Right atrium auricular region (tissue), 2 donors: ENCODE data around the gene RNF149. TPM values are rescaled to one million over a fixed set of nuclear protein-coding genes. Genes with fewer than 3 reads are reported as not detected.
A peak's percentile ranks its signal among the peaks of the same experiment; 100 is the strongest.

Experiments used
- DNase-seq: peaks from one replicate; pipeline ENCODE4 v3.0.0-alpha.2; 2019; ENCODE audit warnings: low spot score
- H3K27ac ChIP-seq, 2 donors: fragments of 200-600 bp; sonication (generic); 1 replicate in 1 of 2; 2 replicates in 1 of 2; pipeline ENCODE4 v1.5.1; 2016 to 2019
- H3K27me3 ChIP-seq, 2 donors: fragments of 200-600 bp; sonication (generic); one replicate each; pipeline versions ENCODE4 v1.5.1 to v1.6.0; 2017 to 2019
- H3K36me3 ChIP-seq: fragments of 200-600 bp; sonication (generic); one replicate; pipeline ENCODE4 v1.5.1; 2016
- H3K4me1 ChIP-seq, 2 donors: fragments of 200-600 bp; sonication (generic); one replicate each; pipeline versions ENCODE4 v1.5.1 to v1.6.0; 2017 to 2019
- H3K4me3 ChIP-seq, 2 donors: fragments of 200-600 bp; sonication (generic); 1 replicate in 1 of 2; 2 replicates in 1 of 2; pipeline ENCODE4 v1.5.1; 2017 to 2019; ENCODE audit warnings: mild to moderate bottlenecking in 1 of 2, moderate library complexity in 1 of 2
- H3K9me3 ChIP-seq, 2 donors: fragments of 200-600 bp; sonication (generic); one replicate each; pipeline ENCODE4 v1.5.1; 2019
- microRNA-seq, 2 donors: library from miRNA; unstranded; fragments of <30 nt; microRNA quantifications; one replicate each; pipeline ENCODE4, GENCODE V29; 2016 to 2017; ENCODE audit warnings: borderline number of aligned reads in 2 of 2, borderline replicate concordance in 1 of 2
- total RNA-seq, 2 donors: library from RNA; depleted of rRNA; stranded (reverse); fragments of >200 nt; gene quantifications; one replicate each; pipeline ENCODE4 v1.1.0, GENCODE V29; 2016
- TF ChIP-seq, protein P1 (sequence below), 2 donors: fragments of 200-600 bp; sonication (generic); IDR thresholded peaks; one replicate each; pipeline ENCODE4 v1.5.1; 2019; ENCODE audit warnings: antibody characterized with exemption in 2 of 2

Gene RNF149
- total RNA-seq, 2 donors from 2014 or later: 21.0 to 30.8 TPM

DNA sequence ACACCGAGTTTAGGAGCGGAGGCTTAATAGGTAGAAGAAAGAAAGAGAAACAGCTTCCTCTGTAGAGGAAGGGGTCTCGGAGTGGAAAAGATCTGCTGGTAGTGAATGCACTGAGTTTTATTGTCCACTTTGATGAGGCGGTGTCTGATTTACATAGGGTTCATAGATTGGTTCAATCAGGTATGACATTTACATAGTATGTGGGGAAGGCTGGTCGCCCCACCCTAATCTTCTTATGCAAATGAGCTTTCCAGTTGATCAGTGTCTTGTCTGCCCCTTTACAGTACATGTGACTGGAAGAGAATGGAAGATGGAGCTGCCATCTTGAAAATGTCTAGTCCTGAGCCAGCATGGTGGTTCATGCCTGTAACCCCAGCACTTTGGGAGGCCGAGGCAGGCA lies 75.7 kb downstream of the RNF149 start:
- H3K9me3 ChIP-seq: no peaks in the 10 kb centered on the region
- DNase-seq: no peak
- H3K27ac ChIP-seq: no peak overlapping the region
- TF ChIP-seq, protein P1, sequence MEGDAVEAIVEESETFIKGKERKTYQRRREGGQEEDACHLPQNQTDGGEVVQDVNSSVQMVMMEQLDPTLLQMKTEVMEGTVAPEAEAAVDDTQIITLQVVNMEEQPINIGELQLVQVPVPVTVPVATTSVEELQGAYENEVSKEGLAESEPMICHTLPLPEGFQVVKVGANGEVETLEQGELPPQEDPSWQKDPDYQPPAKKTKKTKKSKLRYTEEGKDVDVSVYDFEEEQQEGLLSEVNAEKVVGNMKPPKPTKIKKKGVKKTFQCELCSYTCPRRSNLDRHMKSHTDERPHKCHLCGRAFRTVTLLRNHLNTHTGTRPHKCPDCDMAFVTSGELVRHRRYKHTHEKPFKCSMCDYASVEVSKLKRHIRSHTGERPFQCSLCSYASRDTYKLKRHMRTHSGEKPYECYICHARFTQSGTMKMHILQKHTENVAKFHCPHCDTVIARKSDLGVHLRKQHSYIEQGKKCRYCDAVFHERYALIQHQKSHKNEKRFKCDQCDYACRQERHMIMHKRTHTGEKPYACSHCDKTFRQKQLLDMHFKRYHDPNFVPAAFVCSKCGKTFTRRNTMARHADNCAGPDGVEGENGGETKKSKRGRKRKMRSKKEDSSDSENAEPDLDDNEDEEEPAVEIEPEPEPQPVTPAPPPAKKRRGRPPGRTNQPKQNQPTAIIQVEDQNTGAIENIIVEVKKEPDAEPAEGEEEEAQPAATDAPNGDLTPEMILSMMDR (IDR thresholded peaks at IDR 0.05): no peak
- H3K36me3 ChIP-seq: no peaks in the 10 kb centered on the region
- no peak overlapping the region for H3K4me3 ChIP-seq
- no peaks in the 10 kb centered on the region for H3K27me3 ChIP-seq
- H3K4me1 ChIP-seq: peaks cover 0 to 8% of the 10 kb centered on the region in 2 donors

DNA sequence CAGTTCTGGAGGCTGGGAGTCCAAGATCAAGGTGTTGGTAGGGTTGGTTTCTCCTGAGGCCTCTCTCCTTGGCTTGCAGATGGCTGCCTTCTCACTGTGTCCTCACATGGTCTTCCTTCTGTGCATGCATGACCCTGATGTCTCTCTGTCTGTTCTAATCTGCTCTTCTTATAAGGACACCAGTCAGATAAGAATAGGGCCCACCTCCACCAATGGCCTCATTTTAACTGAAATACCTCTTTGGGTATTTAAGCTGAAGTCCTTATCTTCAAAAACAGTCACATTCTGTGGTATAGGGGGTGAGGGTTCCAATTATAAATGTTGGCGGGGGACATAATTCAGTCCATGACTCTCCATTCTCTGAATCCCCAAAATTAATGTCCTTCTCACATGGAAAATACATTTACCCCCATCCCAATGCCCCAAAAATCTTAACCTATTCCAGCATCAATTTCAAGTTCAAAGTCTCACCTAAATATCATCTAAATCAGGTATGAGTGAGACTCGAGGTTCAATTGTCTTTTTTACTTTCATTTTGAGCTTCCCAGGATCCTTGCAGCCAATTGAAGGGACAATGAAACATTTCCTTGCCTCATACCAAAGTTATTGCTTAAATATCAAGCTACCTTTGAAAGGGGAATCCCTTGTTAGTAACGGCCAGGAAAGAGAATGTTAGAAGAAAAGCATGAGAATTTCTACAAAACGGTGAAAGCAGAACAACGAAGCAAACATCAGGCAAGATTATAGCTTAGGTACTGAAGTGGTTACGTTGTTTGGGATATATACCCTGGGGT lies 76.4 kb downstream of the RNF149 start:
- no peaks in the 10 kb centered on the region for H3K36me3 ChIP-seq
- H3K27ac ChIP-seq: no peak overlapping the region
- no peak overlapping the region for H3K4me3 ChIP-seq
- TF ChIP-seq, protein P1 (IDR thresholded peaks at IDR 0.05): no peak
- no peaks in the 10 kb centered on the region for H3K27me3 ChIP-seq
- H3K4me1 ChIP-seq: peaks cover 0 to 8% of the 10 kb centered on the region in 2 donors
- no peaks in the 10 kb centered on the region for H3K9me3 ChIP-seq
- DNase-seq: no peak

GRCh38 chr2:101231240-101231639 lies 77.3 kb downstream of the RNF149 start:
- DNase-seq: no peak
- Histone ChIP-seq H3K4me1 (peaks cover 0 to 8% of the 10 kb centered on the region in 2 donors), H3K4me3 (no peak overlapping the region), H3K27me3 (no peaks in the 10 kb centered on the region), H3K27ac (peak overlapping the region in 1 of 2 donors; percentile 33), H3K36me3 (no peaks in the 10 kb centered on the region), H3K9me3 (no peaks in the 10 kb centered on the region)
- TF ChIP-seq, protein P1 (IDR thresholded peaks at IDR 0.05): no peak

- peak overlapping the region in 1 of 2 donors; percentile 33 for H3K27ac ChIP-seq
- TF ChIP-seq, protein P1 (IDR thresholded peaks at IDR 0.05): no peak
- no peaks in the 10 kb centered on the region for H3K36me3 ChIP-seq
- no peak for DNase-seq
- no peaks in the 10 kb centered on the region for H3K27me3 ChIP-seq
- H3K9me3 ChIP-seq: no peaks in the 10 kb centered on the region
- no peak overlapping the region for H3K4me3 ChIP-seq
- peaks cover 0 to 8% of the 10 kb centered on the region in 2 donors for H3K4me1 ChIP-seq
These were observed 77.9 kb downstream of the RNF149 start for GRCh38 chr2:101230541-101231001.

Small RNAs within 50 kb of the gene (microRNA-seq; reads per million reads assigned to microRNA genes)
- gene MIR5696: 0.71 to 3.5 reads per million in 2 donors

Other genes starting within 250 kb of the RNF149 start
- gene TBC1D8, start 157.3 kb downstream of the RNF149 start, total RNA-seq: 10 to 100 TPM; 42.3 to 50.3 TPM
- gene CNOT11, start 55.8 kb downstream of the RNF149 start, total RNA-seq: 10 to 100 TPM; 37.0 to 40.4 TPM
- under 1 TPM in 1 of 2 donors, not detected in 1; 0.59 TPM for gene CREG2, start 78.8 kb upstream of the RNF149 start, total RNA-seq
- gene RFX8, start 166.4 kb upstream of the RNF149 start, total RNA-seq: under 1 TPM in 1 of 2 donors, not detected in 1; 0.35 TPM